Activated naive CD8-positive, alpha-beta T cell treated with anti-CD3 and anti-CD28 coated beads, Interleukin-2, amount 10 ng/mL, durations not matched to agents 7 days and 5 days (primary cell): ENCODE results near the gene STK32B. TPM values are rescaled to one million over a fixed set of nuclear protein-coding genes. Genes with fewer than 3 reads are reported as not detected.
"Not testable (repeated sequence)": the region's sequence is repeated elsewhere in the genome, so short reads cannot be mapped to it uniquely, and the experiment has no call there.

Experiments
- ATAC-seq: fragments of 150-1000 bp; cut with Tn5 transposase; one replicate; pipeline ENCODE4 v1.10.0; 2021; ENCODE audit warnings: low read depth, moderate library complexity
- POLR2A ChIA-PET: fragments of 350-600 bp; sonication (Branson Sonifier 250); formaldehyde crosslinking; loops from one replicate; lab custom pipeline; 2021; ENCODE audit warnings: antibody characterized with exemption; lab: Charles Lee
- DNase-seq: peaks from one replicate; pipeline ENCODE4 v3.0.0; 2021
- H3K27ac Mint-ChIP-seq: one replicate; pipeline ENCODE4 v1.8.0; 2022; ENCODE audit warnings: mild to moderate bottlenecking, mixed read lengths
- H3K27me3 Mint-ChIP-seq: one replicate; pipeline ENCODE4 v1.8.0; 2022; ENCODE audit warnings: mild to moderate bottlenecking, moderate library complexity, mixed read lengths
- H3K36me3 Mint-ChIP-seq: one replicate; pipeline ENCODE4 v1.8.0; 2021; ENCODE audit warnings: mild to moderate bottlenecking, mixed read lengths
- H3K4me1 Mint-ChIP-seq: one replicate; pipeline ENCODE4 v1.8.0; 2021; ENCODE audit warnings: mixed read lengths
- H3K4me3 Mint-ChIP-seq: one replicate; pipeline ENCODE4 v1.8.0; 2022; ENCODE audit warnings: mild to moderate bottlenecking, moderate library complexity, mixed read lengths
- H3K9me3 Mint-ChIP-seq: one replicate; pipeline ENCODE4 v1.8.0; 2021; ENCODE audit warnings: mixed read lengths
- total RNA-seq, 2 experiments: library from RNA; stranded (reverse); gene quantifications; one replicate each; pipeline ENCODE4 v1.2.3, GENCODE V29; 2021

STK32B gene
- total RNA-seq, 2 experiments from 2014 or later = not detected

- DNase-seq (no peak), ATAC-seq (no peak)
- no peak overlapping the region for H3K4me3 Mint-ChIP-seq
- H3K36me3 Mint-ChIP-seq = no peaks in the 10 kb centered on the region
- no peaks in the 10 kb centered on the region for H3K9me3 Mint-ChIP-seq
- no peak overlapping the region for H3K27ac Mint-ChIP-seq
- no peaks in the 10 kb centered on the region for H3K4me1 Mint-ChIP-seq
- POLR2A ChIA-PET = no interaction called here
- H3K27me3 Mint-ChIP-seq = no peaks in the 10 kb centered on the region
These were observed 215.7 kb downstream of the STK32B start for GRCh38 chr4:5266991-5267390.

GRCh38 chr4:5267408-5267807 lies 216.1 kb downstream of the STK32B start:
- POLR2A ChIA-PET = no interaction called here
- Mint-ChIP-seq H3K27ac (no peak overlapping the region), H3K27me3 (no peaks in the 10 kb centered on the region), H3K9me3 (no peaks in the 10 kb centered on the region), H3K36me3 (no peaks in the 10 kb centered on the region), H3K4me3 (no peak overlapping the region), H3K4me1 (no peaks in the 10 kb centered on the region)
- ATAC-seq (no peak), DNase-seq (no peak)

- POLR2A ChIA-PET = no interaction called here
- Mint-ChIP-seq H3K27me3 (no peaks in the 10 kb centered on the region), H3K4me1 (no peaks in the 10 kb centered on the region), H3K27ac (no peak overlapping the region), H3K9me3 (peaks cover 2% of the 10 kb centered on the region), H3K36me3 (no peaks in the 10 kb centered on the region), H3K4me3 (no peak overlapping the region)
- DNase-seq (no peak), ATAC-seq (no peak)
These were observed 225.3 kb downstream of the STK32B start for GRCh38 chr4:5276475-5277075.

- Mint-ChIP-seq H3K4me3 (no peak overlapping the region), H3K27me3 (no peaks in the 10 kb centered on the region), H3K27ac (no peak overlapping the region), H3K36me3 (no peaks in the 10 kb centered on the region), H3K4me1 (no peaks in the 10 kb centered on the region), H3K9me3 (peaks cover 2% of the 10 kb centered on the region)
- POLR2A ChIA-PET = no interaction called here
- DNase-seq (no peak), ATAC-seq (no peak)
These were observed 225.8 kb downstream of the STK32B start for GRCh38 chr4:5277079-5277478.

- POLR2A ChIA-PET = no interaction called here
- DNase-seq (no peak), ATAC-seq (no peak)
- Mint-ChIP-seq H3K4me1 (no peaks in the 10 kb centered on the region), H3K36me3 (no peaks in the 10 kb centered on the region), H3K27me3 (peaks cover 4% of the 10 kb centered on the region), H3K9me3 (peaks cover 2% of the 10 kb centered on the region), H3K4me3 (no peak overlapping the region), H3K27ac (no peak overlapping the region)
These were observed 226.9 kb downstream of the STK32B start for GRCh38 chr4:5278213-5278612.

GRCh38 chr4:5280069-5280468 lies 228.8 kb downstream of the STK32B start:
- DNase-seq, ATAC-seq, H3K4me3 Mint-ChIP-seq, H3K27ac Mint-ChIP-seq, H3K27me3 Mint-ChIP-seq, H3K9me3 Mint-ChIP-seq, H3K36me3 Mint-ChIP-seq, H3K4me1 Mint-ChIP-seq, POLR2A ChIA-PET: not testable (repeated sequence)

- DNase-seq = no peak
- H3K27me3 Mint-ChIP-seq = peaks cover 4% of the 10 kb centered on the region
- H3K27ac Mint-ChIP-seq = no peak overlapping the region
- no peak for ATAC-seq
- H3K4me1 Mint-ChIP-seq = no peaks in the 10 kb centered on the region
- no peaks in the 10 kb centered on the region for H3K9me3 Mint-ChIP-seq
- no peaks in the 10 kb centered on the region for H3K36me3 Mint-ChIP-seq
- H3K4me3 Mint-ChIP-seq = no peak overlapping the region
- POLR2A ChIA-PET = no interaction called here
These were observed 229.5 kb downstream of the STK32B start for GRCh38 chr4:5280828-5281227.

GRCh38 chr4:5283837-5284236 lies 232.6 kb downstream of the STK32B start:
- H3K9me3 Mint-ChIP-seq = no peaks in the 10 kb centered on the region
- DNase-seq (no peak), ATAC-seq (no peak)
- no peak overlapping the region for H3K4me3 Mint-ChIP-seq
- H3K36me3 Mint-ChIP-seq = no peaks in the 10 kb centered on the region
- no peak overlapping the region for H3K27ac Mint-ChIP-seq
- H3K27me3 Mint-ChIP-seq = peaks cover 4% of the 10 kb centered on the region
- H3K4me1 Mint-ChIP-seq = no peaks in the 10 kb centered on the region
- POLR2A ChIA-PET = no interaction called here

- Mint-ChIP-seq H3K4me3 (no peak overlapping the region), H3K36me3 (no peaks in the 10 kb centered on the region), H3K9me3 (no peaks in the 10 kb centered on the region), H3K27ac (no peak overlapping the region), H3K4me1 (no peaks in the 10 kb centered on the region), H3K27me3 (peaks cover 4% of the 10 kb centered on the region)
- ATAC-seq = no peak
- POLR2A ChIA-PET = no interaction called here
- DNase-seq = no peak
These were observed 233.2 kb downstream of the STK32B start for GRCh38 chr4:5284517-5284916.

- no peaks in the 10 kb centered on the region for H3K4me1 Mint-ChIP-seq
- H3K27me3 Mint-ChIP-seq = no peaks in the 10 kb centered on the region
- no peak overlapping the region for H3K4me3 Mint-ChIP-seq
- H3K27ac Mint-ChIP-seq = no peak overlapping the region
- ATAC-seq (no peak), DNase-seq (no peak)
- POLR2A ChIA-PET = no interaction called here
- peaks cover 1% of the 10 kb centered on the region for H3K9me3 Mint-ChIP-seq
- no peaks in the 10 kb centered on the region for H3K36me3 Mint-ChIP-seq
These were observed 240.8 kb downstream of the STK32B start for GRCh38 chr4:5292101-5292500.

- DNase-seq, H3K27ac Mint-ChIP-seq, H3K9me3 Mint-ChIP-seq, H3K27me3 Mint-ChIP-seq, H3K36me3 Mint-ChIP-seq, H3K4me1 Mint-ChIP-seq, POLR2A ChIA-PET, ATAC-seq, H3K4me3 Mint-ChIP-seq: not testable (repeated sequence)
These were observed 246.9 kb downstream of the STK32B start for GRCh38 chr4:5298000-5298787.

- no peak for DNase-seq
These were observed 249.0 kb downstream of the STK32B start for GRCh38 chr4:5300283-5300682.

GRCh38 chr4:5307928-5308327 lies 256.6 kb downstream of the STK32B start:
- H3K4me3 Mint-ChIP-seq = no peak overlapping the region
- DNase-seq (no peak), ATAC-seq (no peak)
- POLR2A ChIA-PET = no interaction called here
- no peaks in the 10 kb centered on the region for H3K27me3 Mint-ChIP-seq
- H3K9me3 Mint-ChIP-seq = no peaks in the 10 kb centered on the region
- H3K36me3 Mint-ChIP-seq = no peaks in the 10 kb centered on the region
- no peaks in the 10 kb centered on the region for H3K4me1 Mint-ChIP-seq
- no peak overlapping the region for H3K27ac Mint-ChIP-seq

More at GRCh38 chr4:5300283-5300682, 249.0 kb downstream of the STK32B start:
- POLR2A ChIA-PET = no interaction called here
- H3K4me3 Mint-ChIP-seq = no peak overlapping the region
- H3K27me3 Mint-ChIP-seq = no peaks in the 10 kb centered on the region
- no peaks in the 10 kb centered on the region for H3K4me1 Mint-ChIP-seq
- no peaks in the 10 kb centered on the region for H3K36me3 Mint-ChIP-seq
- no peaks in the 10 kb centered on the region for H3K9me3 Mint-ChIP-seq
- ATAC-seq = no peak
- H3K27ac Mint-ChIP-seq = no peak overlapping the region

- H3K4me1 Mint-ChIP-seq = no peaks in the 10 kb centered on the region
- H3K4me3 Mint-ChIP-seq = no peak overlapping the region
- peaks cover 2% of the 10 kb centered on the region for H3K9me3 Mint-ChIP-seq
- ATAC-seq = no peak
- H3K27ac Mint-ChIP-seq = no peak overlapping the region
- DNase-seq = no peak
- POLR2A ChIA-PET = no interaction called here
- H3K36me3 Mint-ChIP-seq = no peaks in the 10 kb centered on the region
- H3K27me3 Mint-ChIP-seq = no peaks in the 10 kb centered on the region
These were observed 271.0 kb downstream of the STK32B start for GRCh38 chr4:5322321-5322720.
